GM21515 (cell line): Measurements from ENCODE around the gene PDCD4.

ENCODE experiments used
- ATAC-seq: cut with Tn5 transposase; IDR thresholded peaks from one replicate; pipeline ENCODE4 v1.9.1; 2021; ENCODE audit not compliant: unreplicated experiment

PDCD4 gene

DNA sequence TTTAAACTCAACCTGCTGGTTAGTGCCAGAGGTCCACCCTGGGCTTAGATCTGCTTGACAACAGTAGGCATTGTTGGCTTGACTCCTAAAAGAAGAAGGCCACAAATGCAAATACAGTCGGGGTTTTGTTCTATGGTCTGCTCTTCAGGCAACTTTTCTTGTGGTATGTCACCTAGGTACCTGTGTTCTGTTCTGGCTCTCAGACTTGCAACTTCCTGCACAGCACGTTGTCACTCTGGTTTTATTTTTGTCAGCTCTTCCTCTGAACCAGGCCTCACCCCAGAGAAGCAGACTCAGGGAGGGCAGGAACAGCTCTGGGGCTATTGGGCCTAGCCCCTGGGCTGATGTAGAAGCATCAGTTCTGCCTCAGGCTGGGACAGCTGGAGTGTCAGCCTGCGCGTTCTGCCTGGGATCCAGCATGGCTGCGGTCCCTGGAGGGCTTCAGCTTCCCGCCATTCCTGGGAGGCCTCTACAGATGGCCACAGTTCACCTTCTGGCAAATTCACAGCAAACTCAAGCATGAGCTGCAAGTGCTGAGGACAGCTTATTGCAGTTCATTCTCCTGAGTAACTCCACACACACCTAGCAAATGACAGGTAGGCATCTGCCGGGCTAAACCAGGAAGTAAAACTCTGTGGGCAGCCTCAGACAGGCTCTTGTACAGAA, 11.0 kb upstream of the PDCD4 start:
- ATAC-seq, result peak; percentile 53

DNA sequence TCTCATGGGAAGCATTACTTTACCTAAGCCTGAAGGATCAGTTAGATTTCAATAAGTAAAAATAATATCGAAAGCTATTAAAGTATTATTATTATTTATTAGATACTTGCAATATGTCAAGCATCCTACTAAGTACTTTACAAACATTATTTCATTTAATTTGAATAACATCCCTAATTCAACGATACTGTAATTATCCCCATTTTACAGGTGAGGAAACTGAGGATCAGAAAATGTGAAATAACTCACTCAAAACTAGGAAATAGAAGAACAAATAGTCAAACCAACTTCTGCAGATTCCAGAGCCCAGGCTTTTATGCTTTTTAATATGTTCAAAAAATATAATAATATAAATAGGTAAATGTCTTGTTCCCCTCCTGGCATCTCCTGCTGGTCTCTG, 10.3 kb upstream of the PDCD4 start:
- ATAC-seq, result no peak

DNA sequence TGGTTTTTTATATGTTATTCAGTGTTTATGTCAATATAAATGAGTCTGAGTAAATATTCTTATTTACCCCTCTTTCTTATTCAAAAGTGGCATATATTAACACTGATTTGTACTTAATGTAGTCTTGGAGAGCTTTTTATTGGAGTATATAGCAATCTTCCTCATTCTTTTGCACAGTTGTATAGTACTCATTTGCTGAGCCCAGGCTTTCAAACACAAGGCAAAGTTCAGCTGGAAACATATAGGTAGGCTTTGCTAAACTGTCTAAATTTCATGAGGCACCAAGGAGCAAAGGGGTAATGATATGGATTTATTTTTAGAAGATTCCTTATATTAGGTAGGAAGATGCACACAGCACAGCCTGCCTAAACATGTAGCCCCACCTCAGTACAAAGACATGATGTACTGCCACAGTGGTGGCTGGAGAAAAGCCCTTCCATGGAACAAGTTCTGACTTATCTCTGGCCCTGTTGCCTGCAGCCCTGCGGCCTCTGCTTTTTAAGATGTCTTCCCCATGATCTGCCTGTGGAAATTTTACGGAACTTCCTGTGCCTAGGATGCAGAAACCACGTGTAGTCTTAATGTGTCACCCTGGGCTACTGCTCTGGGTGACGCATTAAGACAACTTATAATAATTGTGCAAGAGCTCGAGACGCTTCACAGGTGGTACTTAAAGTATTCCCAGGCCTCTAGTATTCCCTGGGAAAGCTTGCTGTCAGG, 9.6 kb upstream of the PDCD4 start:
- ATAC-seq, result no peak

DNA sequence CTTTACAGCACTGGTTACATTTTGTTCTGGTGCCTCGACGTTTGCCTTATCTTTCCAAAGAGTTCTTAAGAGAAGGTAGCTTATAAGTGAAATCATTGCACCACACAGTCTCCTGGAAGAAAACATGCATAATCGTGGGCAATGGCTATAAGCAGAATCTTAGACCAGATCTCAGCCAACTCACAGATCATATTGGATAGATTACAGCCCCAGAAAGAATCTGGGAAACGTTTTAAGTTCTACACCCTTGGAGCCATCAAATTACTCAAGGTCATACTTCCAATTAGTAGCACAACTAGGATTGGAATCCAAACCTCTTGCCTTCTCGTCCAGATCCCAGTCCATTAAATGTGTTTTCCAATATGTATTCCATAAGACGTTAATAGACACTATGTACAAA, 8.8 kb upstream of the PDCD4 start:
- ATAC-seq, result no peak

DNA sequence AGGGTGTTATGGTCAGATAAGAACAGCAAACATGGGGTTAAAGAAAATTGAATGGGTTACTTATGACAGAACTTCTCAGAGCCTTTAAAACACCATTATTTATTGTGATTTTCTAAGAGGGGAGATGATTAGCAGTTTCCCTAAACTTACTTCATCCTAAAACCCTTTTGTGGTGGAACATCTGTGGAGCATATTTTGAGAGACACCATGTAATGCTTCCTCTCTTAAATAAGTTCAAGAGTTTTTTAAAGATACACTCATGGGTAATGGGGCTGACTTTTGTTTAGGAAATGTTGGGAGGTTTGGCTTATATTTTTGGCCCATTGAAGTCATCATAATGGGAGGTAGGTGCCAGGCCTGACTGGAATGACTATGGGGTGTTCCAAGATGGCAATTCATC, 8.4 kb upstream of the PDCD4 start:
- ATAC-seq, result no peak

DNA sequence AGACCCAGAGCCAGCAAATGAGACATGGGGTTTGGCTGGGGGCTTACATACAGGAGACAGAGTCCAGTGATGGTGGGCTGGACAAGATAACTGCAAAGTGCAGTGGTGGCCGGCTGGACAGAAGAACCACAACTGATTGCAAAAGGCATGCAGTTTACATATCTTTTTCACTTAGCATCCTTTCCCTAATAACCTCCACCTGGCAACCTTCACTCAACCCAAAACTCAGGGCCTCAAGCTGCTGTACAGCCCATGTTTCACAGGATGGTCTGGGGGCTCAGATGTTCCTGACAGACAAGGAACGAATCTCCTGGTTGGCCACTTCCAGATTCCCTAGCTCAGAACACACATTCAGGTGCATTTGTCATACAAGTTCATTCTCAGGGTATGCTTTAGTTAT, 7.8 kb upstream of the PDCD4 start:
- no peak for ATAC-seq

DNA sequence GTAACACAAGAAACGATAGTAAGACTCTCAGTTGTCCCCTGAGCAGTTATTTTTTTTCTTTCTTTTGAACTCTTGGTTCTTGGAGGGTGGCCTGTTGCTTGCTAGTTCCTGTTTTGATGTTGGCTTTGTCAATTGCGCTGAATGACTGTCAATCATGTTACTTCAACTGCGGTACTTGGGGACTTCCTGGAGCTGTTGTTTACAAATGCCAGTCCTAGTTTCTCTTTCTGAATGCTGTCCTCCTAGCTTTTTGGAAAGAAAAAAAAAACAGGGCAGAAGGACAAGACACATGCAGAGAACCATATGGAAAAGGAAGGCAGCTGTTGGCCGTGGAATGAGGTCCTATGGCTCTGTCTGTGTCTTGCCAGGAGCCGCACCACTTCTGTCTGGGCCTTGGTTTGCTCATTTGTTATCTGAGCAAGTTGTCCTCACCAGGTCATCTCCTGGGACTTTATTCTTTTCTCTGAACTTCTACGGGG, 7.0 kb upstream of the PDCD4 start:
- ATAC-seq, result peak; percentile 53

DNA sequence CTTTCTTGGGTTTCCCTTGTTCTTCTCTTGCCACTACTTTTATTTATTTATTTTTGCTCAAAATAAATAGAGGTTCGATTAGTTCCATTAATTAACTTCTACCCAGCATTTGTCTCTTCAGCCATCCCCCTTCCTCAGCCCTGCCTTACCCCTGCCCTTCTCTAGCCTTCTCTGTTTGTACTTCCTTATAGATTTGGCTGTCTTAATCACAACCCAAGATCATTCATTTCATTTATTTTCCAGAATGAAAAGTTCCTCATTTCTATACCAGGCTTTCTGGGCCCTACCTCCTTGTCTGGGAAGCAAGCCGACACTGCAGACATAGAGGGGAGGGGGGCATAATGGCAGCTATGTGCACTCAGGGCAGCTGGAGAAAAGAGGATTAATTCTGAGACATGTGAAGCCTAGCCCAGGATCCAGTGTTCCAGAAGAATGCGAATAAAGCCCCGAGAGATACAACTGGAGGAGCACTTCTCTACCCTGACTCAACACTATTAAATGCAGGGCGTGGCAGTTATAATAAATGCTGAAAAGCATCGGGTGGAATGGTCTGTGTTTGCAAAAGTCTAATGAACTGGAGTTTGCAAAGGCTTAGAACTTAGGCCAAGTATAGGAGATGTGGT, 6.4 kb upstream of the PDCD4 start:
- no peak for ATAC-seq

DNA sequence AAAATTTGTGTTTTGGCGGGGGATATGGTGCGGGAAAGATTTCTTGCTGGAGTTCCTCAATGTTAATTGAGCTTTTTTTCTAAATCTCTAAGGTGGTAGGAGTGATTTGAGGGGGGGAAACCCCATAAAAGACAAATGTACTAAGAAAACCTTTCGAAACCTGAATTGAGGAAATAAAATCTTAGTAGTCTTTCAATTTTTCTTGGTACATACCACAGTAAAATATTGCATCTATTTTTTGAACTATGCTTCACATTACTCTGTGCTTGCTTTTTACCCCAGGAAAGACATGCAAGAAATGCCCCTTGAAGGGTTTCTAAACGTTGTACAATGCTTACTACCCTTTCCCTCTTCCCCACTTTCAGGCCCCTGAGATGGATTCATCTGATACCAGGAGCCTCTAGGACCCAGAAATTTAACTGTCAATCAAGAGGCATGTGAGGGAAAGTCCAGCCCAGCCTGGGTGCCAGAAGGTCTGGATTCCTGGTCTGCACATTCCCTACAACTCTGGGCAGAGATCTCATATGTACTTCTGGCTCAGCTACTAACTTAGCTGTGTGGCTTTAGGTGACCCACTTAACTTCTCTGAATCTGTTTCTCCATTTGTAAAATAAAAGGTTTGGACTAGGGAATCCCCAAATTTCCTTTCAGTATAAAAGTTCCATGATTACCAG, 5.8 kb upstream of the PDCD4 start:
- ATAC-seq, result peak; percentile 22

DNA sequence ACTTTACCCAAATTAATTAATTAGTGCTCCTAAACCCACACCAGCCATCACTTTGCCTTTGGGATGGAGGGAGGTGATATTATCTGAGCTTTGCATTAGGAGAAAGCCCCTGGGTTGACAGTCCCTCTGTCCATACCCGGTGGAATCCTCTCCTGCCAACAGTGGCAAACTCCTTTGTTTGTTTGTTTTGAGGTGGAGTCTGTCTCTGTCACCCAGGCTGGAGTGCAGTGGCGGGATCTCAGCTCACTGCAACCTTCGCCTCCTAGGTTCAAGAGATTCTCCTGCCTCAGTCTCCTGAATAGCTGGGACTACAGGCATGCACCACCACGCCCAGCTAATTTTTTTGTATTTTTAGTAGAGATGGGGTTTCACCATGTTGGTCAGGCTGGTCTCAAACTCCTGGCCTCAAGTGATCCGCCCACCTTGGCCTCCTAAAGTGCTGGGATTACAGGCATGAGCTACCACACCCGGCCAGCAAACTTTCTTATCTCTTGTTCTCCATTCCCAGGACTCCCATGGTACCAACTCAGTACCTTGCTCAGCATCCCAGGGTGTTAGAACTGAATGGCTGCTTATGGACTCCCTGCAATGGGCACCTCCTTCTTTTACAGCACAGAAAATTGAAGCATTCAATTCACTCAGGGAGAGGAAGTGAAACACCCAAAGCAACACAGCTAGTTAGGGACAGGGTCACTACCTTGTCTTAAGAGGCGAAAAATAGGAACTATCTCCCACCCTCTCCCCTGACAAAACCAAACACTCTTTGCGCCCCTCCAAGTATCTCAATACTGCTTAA, 4.5 kb upstream of the PDCD4 start:
- peak; percentile 32 for ATAC-seq

DNA sequence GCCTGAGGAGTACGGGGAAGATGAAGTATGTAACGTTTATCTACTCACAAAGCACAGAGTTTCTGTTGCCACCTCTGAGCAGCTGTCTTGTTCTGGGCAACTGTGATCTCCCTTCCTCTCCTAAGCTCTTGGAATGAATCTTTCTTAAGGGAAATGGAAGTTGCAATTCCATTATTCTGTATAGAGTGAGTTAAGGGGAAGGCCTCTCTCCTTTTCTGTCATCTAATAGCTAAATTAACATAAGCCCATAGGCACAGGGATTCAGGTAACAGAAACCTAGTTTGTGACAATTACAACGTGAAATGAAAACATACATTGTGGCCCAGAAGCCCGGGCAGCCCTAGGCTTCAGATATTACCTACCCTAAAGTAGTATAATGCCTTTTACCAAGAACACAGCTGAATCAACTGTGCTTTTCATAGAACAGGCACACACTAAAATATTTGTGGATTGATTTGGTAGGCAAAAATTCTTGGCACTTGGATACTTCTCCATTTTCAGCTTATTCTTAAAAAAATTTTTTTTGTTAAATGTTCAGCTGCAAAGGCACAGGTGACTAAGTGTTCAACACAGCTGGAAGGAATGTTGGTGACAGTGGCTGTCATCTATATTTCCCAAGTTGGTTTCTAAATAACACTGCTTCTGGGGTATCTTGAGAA, 3.8 kb upstream of the PDCD4 start:
- no peak for ATAC-seq

DNA sequence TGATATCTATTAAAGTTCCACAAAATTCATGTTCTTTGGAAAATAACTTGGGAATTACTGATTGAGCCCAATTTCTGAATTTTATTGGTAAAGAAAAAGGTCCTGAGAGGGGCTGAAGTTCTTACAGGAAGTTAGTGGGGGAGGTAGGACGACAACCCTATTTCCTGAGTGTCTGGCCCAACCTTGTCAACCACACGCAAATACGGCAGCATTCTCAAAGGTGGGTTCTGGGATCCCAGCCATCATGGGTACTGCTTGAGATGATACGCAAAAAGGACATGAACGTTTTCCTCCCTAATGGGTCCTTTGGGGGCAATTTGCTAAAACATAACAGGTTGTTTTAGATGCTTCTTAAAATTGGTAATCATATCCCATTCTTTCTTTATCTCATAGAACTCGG, 2.7 kb upstream of the PDCD4 start:
- ATAC-seq, result no peak

DNA sequence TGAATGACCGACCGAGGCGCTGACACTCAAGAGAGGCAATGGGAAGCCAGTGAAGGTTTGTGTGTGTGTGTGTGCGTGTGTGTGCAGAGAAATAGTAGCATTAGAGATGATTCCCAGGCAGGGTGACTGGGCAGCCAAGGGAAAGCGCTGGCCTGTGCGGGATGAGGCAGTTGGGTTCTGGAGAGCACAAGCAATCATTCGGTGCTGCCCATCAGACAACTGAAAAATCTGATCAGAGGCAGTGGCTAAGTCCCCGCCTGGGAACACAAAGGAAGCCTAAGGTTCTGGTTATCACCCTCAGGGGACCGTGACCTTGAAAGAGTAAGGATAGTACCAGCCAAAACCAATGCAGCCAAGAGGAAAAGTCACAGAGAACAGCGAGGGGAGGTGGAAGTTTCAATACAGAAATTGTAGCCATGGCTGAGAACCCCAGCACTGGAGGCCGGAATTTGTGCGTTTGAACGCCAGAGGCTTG, 868 bp upstream of the PDCD4 start:
- ATAC-seq, result no peak

DNA sequence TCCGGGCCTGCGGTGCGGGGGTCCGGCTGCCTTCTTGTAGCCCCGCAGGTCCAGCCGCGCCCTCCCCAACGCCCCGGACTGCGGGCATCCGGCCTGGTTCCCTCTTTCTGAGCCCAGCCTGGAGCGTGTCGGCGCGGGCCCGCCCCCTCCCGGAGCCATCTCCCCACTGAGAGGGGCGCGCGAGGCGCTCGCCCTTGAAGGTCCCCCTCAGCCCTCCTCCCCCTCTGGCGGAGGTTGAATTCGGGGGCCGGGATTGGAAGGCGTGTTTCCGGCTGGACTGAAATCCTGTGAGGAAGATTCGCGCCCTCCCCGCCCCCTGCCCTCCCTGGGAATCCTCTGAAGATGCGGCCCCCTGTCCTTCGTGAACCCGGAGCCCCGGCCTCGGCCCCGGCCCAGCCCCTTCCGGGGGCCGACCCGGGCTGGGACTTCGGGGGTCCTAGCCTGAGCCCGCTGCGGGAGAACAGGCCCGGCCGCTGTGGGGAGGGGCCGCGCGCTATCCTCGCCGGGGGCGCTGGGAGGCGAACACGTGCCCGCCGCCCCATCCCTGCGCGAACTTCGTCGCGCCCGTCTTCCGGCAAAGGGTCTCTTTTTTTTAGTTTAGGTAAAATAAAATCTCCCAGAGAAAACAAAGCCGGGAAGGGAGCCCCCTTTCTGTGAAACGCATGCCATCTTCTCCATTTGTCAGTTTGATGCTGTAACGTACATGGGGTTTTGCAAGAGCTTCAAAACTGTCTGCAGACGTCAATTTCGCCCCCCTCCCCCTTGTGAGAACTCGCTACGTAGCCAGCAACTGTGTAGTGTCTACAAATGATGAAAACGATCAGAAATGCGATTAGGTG, 636 bp downstream of the PDCD4 start:
- peak; percentile 41 for ATAC-seq

DNA sequence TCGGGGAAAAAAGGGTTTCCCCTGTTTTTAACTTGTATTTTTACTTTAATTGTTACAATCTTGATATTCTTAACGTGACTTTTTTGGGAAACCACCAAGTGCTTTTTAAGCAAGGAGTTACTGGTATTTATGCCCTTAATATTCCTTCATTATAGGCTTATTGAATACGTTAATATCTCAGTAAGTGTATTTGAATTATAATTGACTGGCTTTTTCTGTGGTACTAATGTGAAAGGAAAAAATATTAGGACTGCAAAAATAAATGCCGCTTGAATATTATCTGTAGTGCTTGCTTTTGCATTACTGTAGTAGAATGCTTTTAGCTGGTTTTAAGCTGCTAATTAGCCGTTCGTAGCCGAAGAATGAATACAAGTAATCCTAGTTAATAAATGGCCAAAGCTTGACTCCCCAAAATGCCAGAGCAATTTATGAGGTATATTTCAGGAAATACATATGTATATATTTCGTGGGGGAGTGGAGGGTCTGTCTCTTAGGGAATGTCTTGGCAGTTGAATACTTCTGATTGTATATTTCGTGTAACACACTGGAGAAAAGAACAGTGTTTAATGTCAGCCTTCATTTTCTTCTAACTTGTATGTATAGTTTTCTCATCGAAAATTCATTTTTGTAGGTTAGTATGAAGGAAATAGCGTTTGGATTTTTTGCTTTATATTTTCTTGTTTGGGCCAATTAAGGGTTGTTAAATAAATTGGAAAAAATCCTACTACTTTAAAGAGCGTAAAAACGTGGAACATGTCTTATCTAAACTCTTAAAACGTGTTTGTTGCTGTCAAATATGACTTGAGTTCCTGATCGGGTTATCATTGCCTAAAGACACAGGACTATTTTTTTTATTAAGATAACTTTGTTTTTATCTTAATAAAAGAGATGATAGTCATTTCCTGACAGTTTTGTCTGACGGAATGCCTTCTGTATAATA, 1.5 kb downstream of the PDCD4 start:
- no peak for ATAC-seq

DNA sequence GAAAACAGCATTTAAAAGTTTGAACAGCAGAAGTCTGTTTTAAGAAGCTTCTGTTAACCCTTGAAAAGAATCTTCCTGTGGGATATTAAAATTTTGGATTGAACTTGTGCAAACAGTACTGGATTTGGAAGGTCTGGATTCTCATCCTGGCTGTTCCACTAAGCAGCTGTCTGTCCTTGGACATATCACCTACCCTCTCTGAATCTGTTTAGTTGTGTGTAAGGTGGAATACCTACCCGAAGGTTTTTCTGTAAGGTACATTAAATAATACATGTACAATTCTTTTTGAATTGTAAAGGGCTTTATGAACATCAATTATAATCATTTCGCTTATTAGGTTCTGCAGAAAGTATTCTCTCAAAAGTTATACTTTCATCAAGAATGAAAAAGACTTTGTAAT, 2.2 kb downstream of the PDCD4 start:
- ATAC-seq, result no peak

DNA sequence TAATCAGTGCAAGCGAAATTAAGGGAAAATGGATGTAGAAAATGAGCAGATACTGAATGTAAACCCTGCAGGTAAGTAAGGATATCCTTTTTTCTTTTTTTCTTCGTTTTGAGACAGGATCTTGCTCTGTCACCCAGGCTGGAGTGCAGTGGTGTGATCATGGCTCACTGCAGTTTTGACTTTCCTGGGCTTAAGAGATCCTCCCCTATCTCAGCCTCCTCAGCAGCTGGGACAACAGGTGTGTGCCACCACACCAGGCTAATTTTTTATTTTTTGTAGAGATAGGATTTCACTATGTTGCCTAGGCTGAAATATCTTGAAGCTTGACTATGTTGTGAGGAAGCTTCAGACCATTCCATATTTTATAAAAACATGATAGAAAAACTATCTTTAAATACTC, 4.3 kb downstream of the PDCD4 start:
- no peak for ATAC-seq

DNA sequence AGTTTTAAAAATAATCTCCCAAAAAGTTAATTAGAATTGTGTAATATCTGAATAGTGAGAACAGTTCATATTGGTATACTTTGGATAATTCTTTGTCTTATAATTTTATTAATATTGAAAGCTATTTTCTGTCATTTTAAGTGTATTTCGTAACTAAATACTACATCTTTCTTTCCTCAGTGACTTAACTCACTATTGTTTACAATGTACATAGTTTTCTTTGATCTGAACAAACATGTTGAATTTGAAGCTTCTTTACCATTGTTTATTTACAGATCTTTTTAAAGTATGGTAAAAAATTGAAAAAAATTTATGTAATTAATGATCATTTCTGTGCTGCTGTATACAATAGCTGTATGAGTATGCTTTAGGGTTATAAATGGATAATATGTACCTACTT, 5.1 kb downstream of the PDCD4 start:
- ATAC-seq, result no peak
